Measurements from ENCODE around the gene PDXDC1. TPM values are rescaled to one million over a fixed set of nuclear protein-coding genes. Genes with fewer than 3 reads are reported as not detected.
A peak's percentile ranks its signal among the peaks of the same experiment; 100 is the strongest.
"Not testable (repeated sequence)": the region's sequence is repeated elsewhere in the genome, so short reads cannot be mapped to it uniquely, and the experiment has no call there.

Gene PDXDC1
- total and polyA plus RNA-seq, 9 of the 15 experiments (the other 6 are each of a cell fraction or from before 2014, with no cell fraction given), result 5.1 to 95.4 (median 45.8) TPM

- TF ChIP-seq SMARCE1 (IDR thresholded peaks at IDR 0.05) (0 out of 2 replicates have a peak, but pooled peaks have one; percentile 12), GATAD2B (IDR thresholded peaks at IDR 0.05; ENCODE audit: borderline replicate concordance) (peak; percentile 50; the same call in 1 of the 2 replicates), PHF8 (IDR thresholded peaks at IDR 0.05; ENCODE audit: borderline replicate concordance, low read length) (peak; percentile 44; the same call in 1 of the 2 replicates), HDAC2 (IDR thresholded peaks at IDR 0.05) (0 out of 2 replicates have a peak, but pooled peaks have one; percentile 52), NRF1 (conservative IDR thresholded peaks at IDR 0.05 in 1 of 2, IDR thresholded peaks at IDR 0.05 in 1 of 2) (peak; percentile 31 to 47; a peak in 3 of 4 replicates), ZBTB40 (IDR thresholded peaks at IDR 0.05) (peak; percentile 30; the same call in 1 of the 2 replicates), KDM2B (CRISPR knock-in tag; IDR thresholded peaks at IDR 0.05) (0 out of 2 replicates have a peak, but pooled peaks have one; percentile 37), HNRNPLL (IDR thresholded peaks at IDR 0.05; ENCODE audit: low read depth, low read length, poor library complexity, severe bottlenecking) (peak; percentile 45), E2F6 (IDR thresholded peaks at IDR 0.05; ENCODE audit: borderline replicate concordance in 1 of 2, extremely low read depth in 1 of 2, insufficient read depth in 1 of 2, insufficient read length in 1 of 2, low read depth in 1 of 2, low read length in 1 of 2, poor library complexity in 1 of 2, severe bottlenecking in 1 of 2) (peak in 1 of 2 experiments; percentile 32), CHD1 (IDR thresholded peaks at IDR 0.05; ENCODE audit: low read length) (peak; percentile 6), SAFB (IDR thresholded peaks at IDR 0.05; ENCODE audit: borderline replicate concordance, low read depth, low read length) (peak; percentile 54; the same call in 1 of the 2 replicates), HDAC1 (IDR thresholded peaks at IDR 0.05) (peak in 1 of 2 experiments; percentile 76; a peak in 2 of 4 replicates), SAP30 (IDR thresholded peaks at IDR 0.05; ENCODE audit: borderline replicate concordance, insufficient read depth, low read depth, low read length, poor library complexity, severe bottlenecking) (peak; percentile 37), ZFX (CRISPR knock-in tag; IDR thresholded peaks at IDR 0.05) (peak; percentile 5; the same call in 1 of the 2 replicates), SMARCA4 (IDR thresholded peaks at IDR 0.05) (peak; percentile 34; the same call in 1 of the 2 replicates)
- not testable (repeated sequence) for TF ChIP-seq ZBTB40 (CRISPR knock-in tag; IDR thresholded peaks at IDR 0.05)
These were observed 780 bp downstream of the PDXDC1 start (continued) for GRCh38 chr16:14975418-14976194.

Data from K562 (cell line).